ENCODE data around the gene PABPC1L2B.
"Not testable (repeated sequence)": the region's sequence is repeated elsewhere in the genome, so short reads cannot be mapped to it uniquely, and the experiment has no call there.

The PABPC1L2B gene

GRCh38 chrX:73002733-73003132, at the start of gene PABPC1L2B:
Gene PABPC1L2B (plus strand): TSS chrX:73002939. CDS start chrX:73003643, 704 bp downstream.
- DNase-seq (ENCODE audit: low read depth), result not testable (repeated sequence)

GRCh38 chrX:72959971-72960370, 42.8 kb upstream of the PABPC1L2B start:
- not testable (repeated sequence) for DNase-seq (ENCODE audit: low read depth)

DNA sequence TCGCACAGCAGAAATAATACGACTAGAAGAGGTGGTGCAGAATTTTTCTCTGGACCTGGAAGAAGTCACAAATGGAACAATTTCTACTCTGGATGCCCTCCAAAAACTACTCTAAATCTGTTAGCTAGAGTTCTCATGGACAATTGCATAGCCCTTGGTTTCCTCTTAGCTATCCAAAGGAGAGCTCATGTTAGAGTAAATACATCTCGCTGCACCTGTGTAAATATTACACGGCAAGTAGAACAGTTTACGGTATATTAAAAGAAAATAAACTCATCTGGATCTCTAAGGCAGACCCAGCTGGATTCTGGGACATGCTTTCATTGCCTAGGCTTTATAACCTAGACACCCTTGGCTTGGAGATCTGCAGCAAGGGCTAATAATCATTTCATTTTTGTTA, 30.9 kb upstream of the PABPC1L2B start:
- not testable (repeated sequence) for DNase-seq (ENCODE audit: low read depth)

DNA sequence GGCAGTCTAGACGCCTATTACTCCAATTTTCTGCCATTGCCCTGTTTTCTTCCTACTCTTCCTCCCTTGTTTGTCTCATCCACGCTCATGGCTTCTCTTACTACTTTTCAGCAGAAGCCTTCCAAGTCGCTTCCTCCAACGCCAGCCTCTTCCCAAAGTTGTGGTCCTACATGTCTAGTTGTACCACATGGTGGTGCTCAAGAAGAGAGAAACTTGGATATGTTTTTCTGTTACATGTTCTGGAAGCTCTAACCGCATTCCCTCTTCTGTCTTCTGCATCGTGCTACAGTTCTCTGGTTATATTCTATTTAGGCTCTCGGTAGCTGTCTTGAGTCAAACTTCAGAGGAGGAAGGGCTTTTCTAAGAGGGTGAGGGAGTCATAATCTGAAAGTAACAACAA, 27.9 kb upstream of the PABPC1L2B start:
- not testable (repeated sequence) for DNase-seq (ENCODE audit: low read depth)

DNA sequence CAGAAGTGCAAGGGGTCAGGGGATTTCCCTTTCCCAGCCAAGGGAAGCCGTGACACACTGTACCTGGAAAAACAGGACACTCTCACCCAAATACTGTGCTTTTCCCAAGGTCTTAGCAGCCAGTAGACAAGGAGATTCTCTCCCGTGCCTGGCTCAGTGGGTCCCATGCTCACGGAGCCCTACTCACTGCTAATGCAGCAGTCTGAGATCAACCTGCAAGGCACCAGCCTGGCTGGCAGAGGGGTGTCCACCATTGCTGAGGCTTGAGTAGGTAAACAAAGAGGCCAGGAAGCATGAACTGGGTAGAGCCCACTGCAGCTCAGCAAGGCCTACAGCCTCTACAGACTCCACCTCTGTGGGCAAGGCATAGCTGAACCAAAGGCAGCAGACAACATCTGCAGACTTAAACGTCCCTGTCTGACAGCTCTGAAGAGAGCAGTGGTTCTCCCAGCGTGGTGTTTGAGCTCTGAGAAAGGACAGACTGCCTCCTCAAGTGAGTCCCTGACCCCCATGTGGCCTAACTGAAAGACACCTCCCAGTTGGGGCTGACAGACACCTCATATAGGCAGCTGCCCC, 21.8 kb upstream of the PABPC1L2B start:
- DNase-seq (ENCODE audit: low read depth), result not testable (repeated sequence)

DNA sequence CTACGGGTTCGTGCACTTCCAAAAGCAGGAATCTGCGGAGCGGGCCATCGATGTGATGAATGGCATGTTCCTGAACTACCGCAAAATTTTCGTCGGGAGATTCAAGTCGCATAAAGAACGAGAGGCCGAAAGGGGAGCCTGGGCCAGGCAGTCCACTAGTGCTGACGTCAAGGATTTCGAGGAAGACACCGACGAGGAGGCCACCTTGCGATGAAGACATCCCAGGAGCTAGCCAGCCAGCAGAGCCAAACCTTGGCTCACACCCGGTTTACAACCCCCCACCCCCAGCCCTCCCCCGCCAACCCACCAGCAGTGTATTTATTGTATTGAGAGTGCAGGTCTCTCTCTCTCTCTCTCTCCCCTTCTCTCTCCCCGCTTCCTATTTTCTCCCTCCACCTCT, 1.3 kb downstream of the PABPC1L2B start:
- DNase-seq (ENCODE audit: low read depth), result not testable (repeated sequence)

- DNase-seq (ENCODE audit: low read depth), result no peak
Measured at GRCh38 chrX:73021361-73022092, 18.8 kb downstream of the PABPC1L2B start.

- not testable (repeated sequence) for DNase-seq (ENCODE audit: low read depth)
Measured at GRCh38 chrX:73022093-73022445, 19.3 kb downstream of the PABPC1L2B start.

- no peak for DNase-seq (ENCODE audit: low read depth)
Measured at GRCh38 chrX:73028876-73029275, 26.1 kb downstream of the PABPC1L2B start.

Data from stimulated activated CD8-positive, alpha-beta memory T cell treated with anti-CD3 and anti-CD28 coated beads, Interleukin-15, amount 100 ng/mL, for 1 hour (primary cell).